ENCODE data around the gene BFAR.
"Not testable (repeated sequence)": the region's sequence is repeated elsewhere in the genome, so short reads cannot be mapped to it uniquely, and the experiment has no call there.

The BFAR gene

DNA sequence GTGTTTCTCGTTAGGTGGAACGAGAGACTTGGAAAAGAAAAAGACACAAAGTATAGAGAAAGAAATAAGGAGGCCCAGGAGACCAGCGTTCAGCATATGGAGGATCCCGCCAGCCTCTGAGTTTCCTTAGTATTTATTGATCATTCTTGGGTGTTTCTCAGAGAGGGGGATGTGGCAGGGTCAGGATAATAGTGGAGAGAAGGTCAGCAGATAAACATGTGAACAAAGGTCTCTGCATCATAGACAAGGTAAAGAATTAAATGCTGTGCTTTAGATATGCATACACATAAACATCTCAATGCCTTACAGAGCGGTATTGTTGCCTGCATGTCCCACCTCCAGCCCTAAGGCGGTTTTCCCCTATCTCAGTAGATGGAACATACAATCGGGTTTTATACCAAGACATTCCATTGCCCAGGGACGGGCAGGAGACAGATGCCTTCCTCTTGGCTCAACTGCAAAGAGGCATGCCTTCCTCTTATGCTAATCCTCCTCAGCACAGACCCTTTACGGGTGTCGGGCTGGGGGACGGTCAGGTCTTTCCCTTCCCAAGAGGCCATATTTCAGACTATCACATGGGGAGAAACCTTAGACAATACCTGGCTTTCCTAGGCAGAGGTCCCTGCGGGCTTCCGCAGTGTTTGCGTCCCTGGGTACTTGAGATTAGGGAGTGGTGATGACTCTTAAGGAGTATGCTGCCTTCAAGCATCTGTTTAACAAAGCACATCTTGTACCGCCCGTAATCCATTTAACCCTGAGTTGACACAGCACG is 3.6 kb downstream of the BFAR start:
- not testable (repeated sequence) for DNase-seq

DNA sequence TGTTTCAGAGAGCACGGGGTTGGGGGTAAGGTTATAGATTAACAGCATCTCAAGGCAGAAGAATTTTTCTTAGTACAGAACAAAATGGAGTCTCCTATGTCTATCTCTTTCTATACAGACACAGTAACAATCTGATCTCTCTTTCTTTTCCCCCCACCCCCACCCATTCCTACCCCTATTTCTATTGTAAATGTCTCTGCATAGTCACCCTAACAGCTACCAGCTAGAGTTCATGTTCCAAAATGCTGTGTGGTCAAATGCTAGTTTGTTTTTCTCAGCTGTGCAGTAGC is 4.1 kb downstream of the BFAR start:
- DNase-seq, result not testable (repeated sequence)

DNA sequence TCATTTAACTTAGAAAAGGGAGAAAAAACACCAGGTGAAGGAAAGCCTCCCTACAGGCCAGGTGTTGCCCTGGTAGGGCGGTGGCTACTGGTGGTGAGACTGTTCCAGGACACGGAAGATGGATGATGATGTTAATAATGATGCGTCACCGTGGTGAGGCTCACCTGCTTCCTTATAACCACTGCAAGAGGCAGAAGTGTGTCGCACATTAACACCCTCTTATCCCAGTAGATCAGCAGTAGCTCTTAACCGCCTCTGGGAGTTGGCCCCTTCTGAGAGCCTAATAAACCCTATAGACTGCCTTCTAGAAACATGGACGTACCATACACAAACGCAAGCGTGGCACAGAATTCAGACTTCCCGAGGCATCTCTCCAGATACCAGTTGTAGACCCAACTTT is 7.8 kb downstream of the BFAR start:
- DNase-seq, result no peak

DNA sequence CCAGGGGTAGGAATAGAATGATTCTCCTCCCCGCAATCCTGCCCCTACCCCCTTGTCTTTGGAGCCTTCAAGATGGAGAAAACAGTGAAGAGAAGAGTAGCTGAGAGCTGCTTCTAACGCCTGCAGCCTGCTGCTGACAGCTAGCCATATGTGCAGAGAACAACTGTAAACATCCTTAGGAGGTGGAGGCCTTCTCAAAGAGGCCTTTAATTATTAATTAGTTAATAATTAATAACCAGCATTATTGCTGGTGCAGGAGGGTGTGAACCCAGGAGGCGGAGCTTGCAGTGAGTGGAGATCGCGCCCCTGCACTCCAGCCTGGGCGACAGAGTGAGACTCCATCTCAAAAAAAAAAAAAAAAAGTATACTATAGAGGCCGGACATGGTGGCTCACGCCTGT is 8.5 kb downstream of the BFAR start:
- no peak for DNase-seq

DNA sequence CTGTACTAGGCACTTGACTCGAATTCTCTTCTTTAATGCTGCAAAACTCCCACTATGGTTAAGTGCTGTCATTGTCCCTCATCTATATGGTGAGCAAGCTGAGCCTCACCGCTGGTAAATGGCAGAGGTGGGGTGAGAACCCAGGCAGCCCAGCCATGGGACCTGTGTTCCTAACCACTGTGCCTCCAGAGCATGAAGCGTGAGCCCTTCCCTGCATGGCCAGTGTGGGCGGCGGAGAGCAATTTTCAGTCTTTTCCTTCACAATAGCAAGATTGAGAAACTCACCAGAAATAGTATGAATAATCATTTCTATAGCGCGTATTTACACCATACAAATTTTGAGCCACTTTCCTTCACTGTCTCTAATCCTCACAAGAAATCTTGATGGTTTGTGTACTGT is 9.2 kb downstream of the BFAR start:
- DNase-seq, result no peak

DNA sequence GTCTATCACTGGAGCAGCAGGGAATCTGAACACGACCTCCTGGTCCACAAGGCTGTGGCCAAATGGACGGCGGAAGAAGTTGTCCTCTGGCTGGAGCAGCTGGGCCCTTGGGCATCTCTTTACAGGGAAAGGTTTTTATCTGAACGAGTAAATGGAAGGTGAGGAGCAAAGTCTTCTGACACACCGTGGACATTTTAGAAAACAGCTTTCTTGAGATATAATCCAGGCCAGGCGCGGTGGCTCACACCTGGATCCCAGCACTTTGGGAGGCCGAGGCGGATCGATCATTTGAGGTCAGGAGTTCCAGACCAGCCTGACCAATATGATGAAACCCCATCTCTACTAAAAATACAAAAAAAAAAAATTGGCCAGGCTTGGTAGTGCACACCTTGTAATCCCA is 17.1 kb downstream of the BFAR start:
- no peak for DNase-seq

DNA sequence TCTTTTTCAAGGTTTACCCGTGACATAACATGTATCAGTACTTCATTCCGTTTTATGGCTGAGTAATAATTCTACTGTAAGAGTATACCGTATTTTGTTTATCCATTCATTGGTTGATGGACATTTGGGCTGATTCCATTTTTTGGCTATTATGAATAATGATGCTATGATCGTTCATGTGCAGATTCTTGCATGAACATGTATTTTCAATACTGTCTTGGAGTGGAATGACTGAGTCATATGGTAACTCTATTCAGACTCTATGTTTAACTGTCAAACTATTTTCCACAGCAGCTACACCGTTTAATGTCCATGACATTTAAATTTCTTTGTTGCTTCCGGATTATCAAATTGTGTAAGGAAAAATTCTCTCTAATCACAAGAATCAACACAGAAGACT is 17.9 kb downstream of the BFAR start:
- no peak for DNase-seq

DNA sequence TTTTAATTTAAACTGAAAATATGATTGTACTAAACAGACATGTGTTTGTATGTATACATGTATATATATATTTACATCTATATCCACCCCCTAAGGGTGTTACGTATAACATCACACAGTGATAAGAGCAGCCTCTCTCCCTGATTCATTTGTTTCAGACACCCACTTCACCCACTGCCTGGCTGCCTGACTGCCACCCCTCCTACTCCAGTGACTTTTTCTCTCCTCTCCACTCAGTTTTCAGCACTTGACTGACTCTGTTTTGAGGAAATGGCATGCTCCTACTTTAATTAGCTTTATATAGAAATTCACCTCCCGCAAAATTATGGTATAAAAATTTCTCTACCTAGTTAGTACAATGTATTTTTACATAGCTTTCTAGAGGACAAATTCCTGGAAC is 20.0 kb downstream of the BFAR start:
- DNase-seq, result no peak

DNA sequence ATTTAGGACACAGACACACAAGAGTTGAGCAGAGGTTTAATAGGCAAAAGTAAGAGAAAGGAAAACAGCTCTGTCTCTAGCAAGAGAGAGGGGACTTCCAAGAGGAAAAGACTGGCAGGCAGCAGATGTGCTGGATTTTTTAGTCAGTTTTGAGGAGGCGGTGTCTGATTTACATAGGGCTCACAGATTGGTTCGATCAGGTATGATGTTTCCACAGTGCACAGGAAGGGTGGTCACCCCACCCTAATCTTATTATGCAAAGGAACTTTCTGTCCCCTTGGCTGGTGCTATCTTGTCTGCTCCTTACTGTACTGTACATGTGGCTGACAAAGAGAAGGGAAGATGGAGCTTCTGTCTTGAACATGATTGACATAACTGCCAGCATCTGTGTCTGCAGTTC is 25.3 kb downstream of the BFAR start:
- peak; percentile 40 for DNase-seq

DNA sequence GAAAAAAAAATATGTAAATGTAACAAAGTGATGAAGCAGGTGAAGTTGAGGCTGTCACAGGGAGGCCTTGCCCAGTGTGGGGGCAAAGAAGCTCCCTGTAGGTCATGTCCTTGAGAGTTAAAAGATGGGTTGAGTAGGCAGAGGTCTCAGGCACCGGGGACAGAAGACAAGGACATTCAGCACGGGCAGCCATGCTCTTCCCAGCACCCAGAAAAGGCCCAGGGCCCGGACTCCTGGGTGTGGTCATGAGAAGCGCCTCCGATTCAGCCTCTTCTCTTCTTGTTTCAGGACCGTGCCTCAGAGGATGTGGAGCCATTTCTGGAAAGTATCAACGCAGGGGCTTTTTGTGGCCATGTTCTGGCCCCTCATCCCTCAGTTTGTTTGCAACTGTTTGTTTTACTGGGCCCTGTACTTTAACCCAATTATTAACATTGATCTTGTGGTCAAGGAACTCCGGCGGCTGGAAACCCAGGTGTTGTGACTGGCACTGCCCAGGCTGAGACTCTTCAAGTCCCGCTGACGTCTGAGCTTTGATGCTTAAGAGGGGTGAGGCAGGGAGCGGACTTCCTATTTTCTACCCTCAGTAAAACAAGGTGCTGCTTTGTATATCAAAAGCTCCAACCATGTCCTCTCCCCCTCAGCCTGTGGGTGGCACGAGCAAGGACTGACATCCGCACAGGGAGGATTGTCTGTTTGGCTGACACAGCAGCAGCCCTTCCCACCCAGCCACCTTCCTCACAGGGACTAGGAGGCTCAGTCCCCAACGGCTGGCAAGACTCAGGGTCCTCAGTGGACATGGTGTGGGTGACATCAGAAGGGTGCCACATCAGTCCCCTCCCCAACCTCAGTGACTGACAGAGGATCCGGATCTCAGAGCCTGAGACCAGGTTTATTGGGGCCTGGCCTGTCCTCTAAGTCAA is 34.9 kb downstream of the BFAR start:
- DNase-seq, result no peak

DNA sequence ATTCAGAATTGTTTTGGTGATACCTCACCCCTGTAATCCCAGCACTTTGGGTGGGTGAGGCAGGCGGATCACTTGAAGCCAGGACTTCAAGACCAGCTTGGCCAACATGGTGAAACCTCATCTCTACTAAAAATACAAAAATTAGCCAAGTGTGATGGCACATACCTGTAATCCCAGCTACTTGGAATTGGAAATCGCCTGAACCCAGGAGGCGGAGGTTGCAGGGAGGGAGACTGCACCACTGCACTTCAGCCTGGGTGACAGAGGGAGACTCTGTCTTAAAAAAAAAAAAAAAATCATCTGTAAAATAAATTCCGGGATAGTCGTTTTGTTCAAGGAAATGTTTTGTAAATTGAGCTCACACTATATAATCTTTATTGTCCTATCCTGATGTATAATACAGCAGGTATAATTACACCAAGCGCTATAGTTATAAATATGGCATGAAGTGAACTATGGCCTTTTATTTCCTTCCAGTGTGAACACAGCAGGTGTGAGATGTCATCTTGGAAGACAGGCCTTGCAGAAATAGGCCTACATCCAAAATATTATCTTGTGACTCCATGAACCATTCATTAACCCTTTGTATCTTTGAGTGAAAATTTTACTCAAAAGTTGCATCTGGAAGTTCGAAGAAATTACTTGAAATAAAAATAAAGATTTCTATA is 35.9 kb downstream of the BFAR start:
- no peak for DNase-seq

DNA sequence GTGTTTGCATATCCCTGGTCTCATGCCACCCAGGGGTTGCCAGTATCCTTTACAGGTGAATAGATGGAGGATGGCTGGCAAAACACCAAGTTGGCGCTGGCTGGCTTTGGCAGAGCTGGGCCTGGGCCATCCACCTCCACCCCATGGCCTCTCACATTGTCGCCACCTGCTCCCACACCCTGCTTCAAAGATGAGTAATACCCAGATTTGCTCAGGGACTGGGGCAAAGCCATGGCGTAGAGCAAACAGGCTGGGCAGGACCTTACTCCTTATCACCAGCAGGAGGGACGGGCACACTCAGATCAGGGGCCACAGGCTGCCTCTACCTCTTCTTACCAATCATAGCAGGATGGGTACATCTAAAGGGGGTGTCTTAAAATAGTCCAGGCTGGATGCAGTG is 37.0 kb downstream of the BFAR start:
- no peak for DNase-seq

DNA sequence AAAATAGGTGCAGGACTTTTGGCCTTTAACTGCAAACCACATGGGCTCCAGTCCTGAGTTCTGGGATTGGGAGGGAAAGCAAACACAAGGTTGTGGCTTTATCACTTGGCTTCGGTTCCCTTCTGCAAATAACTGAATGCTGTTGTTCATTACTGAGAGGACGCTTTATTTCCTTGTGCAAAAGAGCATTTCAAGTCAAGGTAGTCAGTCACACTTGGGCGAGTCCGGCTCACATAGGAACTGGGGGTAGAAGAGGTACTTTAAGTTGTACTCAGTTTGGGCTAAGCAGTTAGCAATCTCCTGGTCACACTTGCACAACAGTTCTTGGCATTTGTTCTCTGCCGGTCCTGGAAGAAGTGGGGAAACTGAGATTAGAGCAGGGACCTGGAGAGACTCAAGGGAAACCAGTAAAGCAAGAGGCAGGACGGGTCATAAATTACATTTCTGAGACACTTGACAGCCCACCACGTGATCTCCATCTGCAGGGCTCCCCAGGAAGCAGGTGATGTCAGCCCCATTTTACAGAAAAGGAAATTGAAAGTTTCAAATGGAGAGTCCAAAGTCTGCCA is 39.7 kb downstream of the BFAR start:
- no peak for DNase-seq

DNA sequence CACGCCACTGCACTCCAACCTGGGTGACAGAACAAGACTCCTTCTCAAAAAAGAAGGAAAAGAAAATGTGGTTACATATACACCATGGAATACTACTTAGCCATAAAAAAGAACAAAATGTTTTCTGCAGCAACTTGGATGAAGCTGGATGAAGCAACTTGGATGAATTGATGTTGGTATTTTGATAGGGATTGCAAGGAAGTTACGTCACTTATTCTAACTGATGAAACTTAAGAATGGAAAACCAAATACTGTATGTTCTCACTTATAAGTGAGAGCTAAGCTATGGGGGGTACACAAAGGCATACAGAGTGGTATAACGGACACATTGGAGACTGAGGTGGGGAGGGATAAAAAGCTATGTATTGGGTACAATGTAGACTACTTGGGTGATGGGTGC is 43.9 kb downstream of the BFAR start:
- DNase-seq, result no peak

DNA sequence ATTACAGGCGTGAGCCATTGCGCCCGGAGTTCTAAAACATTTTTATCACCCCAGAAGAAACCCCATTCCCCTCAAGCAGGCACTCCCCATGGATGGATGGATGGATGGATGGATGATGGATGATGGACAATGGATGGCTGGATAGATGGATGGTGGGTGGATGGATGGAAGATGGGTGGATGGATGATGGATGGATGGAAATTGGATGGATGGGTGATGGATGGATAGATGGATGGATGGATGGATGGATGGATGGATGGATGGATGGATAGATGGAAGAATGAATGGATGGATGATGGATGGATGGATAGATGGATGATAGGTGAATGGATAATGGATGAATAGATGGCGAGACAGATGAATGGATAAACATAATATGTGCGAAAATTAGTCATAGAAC is 44.9 kb downstream of the BFAR start:
- no peak for DNase-seq

DNA sequence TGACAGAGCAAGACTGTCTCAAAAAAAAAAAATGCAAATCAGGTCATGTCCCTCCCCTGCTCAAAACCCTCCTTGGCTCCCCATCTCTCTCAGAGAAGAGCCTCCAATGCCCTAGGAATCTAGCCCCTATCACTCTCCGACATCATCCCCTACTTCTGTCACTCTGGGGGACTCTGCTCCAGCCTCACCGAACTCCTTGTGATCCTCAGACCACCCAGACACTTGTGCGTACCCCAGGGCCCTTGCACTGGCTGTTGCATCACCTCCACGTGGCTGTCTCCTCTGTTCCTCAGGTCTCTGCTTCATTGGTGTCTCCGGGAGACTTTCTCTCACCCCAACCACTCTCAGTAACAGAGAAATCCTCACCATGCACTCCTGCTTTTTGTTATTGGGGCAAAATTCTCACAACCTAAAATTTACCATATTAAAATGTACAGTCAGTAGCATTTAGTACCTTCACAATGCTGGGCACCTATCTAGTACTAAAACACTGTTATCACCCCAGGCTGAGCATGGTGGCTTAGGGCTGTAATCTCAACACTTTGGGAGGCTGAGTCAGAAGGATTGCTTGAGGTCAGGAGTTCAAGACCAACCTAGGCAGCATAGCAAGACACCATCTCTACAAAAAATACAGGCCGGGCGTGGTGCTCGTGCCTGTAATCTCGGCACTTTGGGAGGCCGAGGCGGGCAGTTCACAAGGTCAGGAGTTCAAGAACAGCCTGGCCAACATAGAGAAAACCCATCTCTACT is 46.2 kb downstream of the BFAR start:
- DNase-seq, result no peak

DNA sequence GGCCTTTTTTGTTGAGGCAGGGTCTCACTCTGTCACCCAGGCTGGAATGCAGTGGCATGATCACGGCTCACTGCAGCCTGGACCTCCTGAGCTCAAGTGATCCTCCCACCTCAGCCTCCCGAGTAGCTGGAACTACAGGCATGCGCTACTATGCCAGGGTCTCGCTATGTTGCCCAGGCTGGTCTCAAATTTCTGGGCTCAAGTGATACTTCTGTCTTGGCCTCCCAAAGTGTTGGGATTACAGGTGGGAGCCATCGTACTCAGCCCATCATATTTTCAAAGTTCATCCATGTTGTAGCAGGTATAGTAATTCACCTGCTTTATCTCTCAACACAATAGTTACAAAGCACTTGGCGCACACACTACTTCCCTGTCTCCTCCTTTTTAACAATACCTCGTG is 47.6 kb downstream of the BFAR start:
- not testable (repeated sequence) for DNase-seq

DNA sequence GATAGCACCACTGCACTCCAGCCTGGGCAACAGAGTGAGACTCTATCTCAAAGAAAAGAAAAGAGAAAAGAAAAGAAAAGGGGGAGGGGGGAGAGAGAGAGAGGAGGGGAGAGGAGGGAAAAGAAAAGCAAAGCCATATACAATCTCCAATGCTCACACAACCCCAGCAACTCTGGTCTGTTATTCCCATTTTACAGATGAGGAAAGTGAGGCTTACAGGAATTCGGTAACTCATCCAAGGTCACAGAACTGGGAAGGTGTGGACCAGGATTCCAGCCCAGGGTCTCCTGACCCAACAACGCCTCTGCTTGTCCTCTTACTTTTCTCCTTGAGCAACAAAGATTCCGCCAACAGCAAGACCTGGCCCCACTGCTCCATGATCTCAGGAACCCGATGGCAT is 48.4 kb downstream of the BFAR start:
- no peak for DNase-seq

DNA sequence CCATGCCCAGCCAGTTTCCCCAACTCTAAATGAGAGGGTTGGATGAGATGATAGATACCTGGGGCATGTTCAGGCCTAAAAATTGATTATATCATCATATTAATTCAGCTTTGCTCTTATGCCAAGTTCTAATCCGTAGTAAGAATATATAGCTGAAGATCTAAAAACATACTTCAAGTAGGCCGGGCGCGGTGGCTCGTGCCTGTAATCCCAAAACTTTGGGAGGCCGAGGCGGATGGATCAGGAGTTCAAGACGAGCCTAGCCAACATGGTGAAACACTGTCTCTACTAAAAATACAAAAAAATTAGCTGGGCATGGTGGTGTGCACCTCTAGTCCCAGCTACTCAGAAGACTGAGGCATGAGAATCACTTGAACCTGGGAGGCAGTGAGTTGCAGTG is 49.4 kb downstream of the BFAR start:
- no peak for DNase-seq

DNA sequence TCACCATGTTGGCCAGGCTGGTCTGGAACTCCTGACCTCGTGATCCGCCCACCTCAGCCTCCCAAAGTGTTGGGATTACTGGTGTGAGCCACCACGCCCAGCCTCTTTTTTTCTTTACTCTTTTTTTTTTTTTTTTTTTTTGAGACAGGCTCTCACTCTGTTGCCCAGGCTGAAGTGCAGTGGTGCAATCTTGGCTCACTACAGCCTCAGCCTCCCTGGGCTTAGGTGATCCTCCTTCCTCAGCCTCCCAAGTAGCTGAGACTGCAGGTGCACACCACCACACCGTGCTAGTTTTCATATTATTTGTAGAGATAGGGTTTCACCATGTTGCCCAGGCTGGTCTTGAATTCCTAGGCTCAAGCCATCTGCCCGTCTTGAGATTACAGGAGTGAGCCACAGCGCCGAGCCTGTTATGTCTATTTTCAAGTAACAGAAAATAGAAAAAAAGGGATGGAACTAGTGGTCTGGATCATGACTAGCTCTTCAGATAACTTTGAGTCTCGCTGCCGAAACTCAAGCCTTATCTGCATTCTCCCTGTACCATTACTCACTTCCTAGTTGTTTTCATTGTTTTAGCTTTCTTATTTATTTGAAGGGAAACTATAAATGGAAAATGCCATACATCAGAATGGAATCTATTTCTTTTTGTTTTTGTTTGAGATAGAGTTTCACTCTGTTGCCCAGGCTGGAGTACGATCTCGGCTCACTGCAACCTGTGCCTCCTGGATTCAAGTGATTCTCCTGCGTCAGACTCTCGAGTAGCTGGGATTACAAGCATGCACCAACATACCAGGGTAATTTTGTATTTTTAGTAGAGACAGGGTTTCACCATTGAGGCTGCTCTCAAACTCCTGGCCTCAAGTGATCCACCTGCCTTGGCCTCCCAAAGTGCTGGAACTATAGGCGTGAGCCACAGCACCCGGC is 53.4 kb downstream of the BFAR start:
- DNase-seq, result peak; percentile 42

DNA sequence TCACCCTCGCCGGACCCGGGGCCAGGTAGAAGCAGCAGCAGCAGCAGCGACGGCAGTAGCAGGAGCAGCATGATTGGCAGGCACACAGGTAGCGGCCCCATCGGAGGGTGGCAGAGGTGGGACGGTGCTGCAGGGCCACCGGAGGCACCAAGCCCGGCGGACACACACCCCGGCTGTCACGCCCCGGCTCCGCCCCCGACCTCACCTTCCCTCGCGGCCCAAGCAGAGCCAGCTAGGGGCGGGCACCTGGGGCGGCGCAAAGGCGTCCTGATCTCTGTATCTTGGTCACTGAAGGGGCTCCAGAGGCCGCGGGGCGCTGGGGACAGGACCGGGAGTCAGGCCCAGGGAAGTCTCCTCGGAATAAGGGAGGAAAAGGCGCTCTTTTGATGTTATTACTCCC is 61.4 kb downstream of the BFAR start, which contains the start of gene PLA2G10:
Gene PLA2G10, minus strand, starts transcription at position 180 of the 400 bp plus-strand sequence. Its CDS starts 79 bp downstream, at position 101.
- DNase-seq, result not testable (repeated sequence)

DNA sequence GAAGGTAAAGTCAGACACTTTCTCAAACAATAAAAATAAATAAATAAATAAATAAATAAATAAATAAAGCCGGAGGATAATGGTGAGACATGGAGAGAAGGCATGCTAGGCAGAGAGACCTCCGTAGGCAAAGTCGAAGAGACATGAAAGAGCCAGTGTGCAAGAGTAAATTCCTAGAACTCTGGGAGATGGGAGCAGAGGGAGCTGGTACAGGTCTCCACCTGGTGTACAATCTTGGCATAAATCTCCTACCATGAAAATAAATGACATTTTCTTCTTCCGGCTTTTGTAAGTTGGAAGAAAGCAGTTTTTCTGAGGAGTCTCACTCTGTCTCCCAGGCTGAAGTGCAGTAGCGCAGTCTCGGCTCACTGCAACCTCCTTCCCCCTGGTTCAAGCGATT is 69.1 kb downstream of the BFAR start:
- DNase-seq, result not testable (repeated sequence)
